D721Med (cell line): ENCODE measurements around the gene SPTBN1.

Experiments used
- DNase-seq: peaks from one replicate; pipeline ENCODE4 v3.0.0; 2011; ENCODE audit warnings: low spot score; ENCODE audit not compliant: insufficient read length
- FAIRE-seq: peaks from 2 replicates; lab custom pipeline; 2011; peaks lifted over from hg19 to GRCh38; lab: Jason Lieb, UNC
- CTCF ChIP-seq: IDR thresholded peaks from 2 replicates; pipeline ENCODE4 v1.5.1; 2012; ENCODE audit warnings: mild to moderate bottlenecking, control low read depth; ENCODE audit not compliant: insufficient read depth; ENCODE audit errors: missing control alignments

SPTBN1 gene

GRCh38 chr2:54469484-54470053 lies 13.4 kb downstream of the SPTBN1 start:
- TF ChIP-seq CTCF: no peak
- no peak for DNase-seq
- no peak for FAIRE-seq

GRCh38 chr2:54470266-54470938 lies 14.3 kb downstream of the SPTBN1 start:
- FAIRE-seq (no peak), DNase-seq (no peak)
- TF ChIP-seq CTCF: no peak

GRCh38 chr2:54471221-54471711 lies 15.1 kb downstream of the SPTBN1 start:
- DNase-seq: no peak
- FAIRE-seq: no peak
- TF ChIP-seq CTCF: no peak

- FAIRE-seq (no peak), DNase-seq (no peak)
- no peak for TF ChIP-seq CTCF
These were observed 17.7 kb downstream of the SPTBN1 start for GRCh38 chr2:54473851-54474250.

GRCh38 chr2:54475285-54475684 lies 19.2 kb downstream of the SPTBN1 start:
- TF ChIP-seq CTCF: no peak
- no peak for FAIRE-seq
- no peak for DNase-seq

- no peak for FAIRE-seq
- TF ChIP-seq CTCF: no peak
- no peak for DNase-seq
These were observed 19.8 kb downstream of the SPTBN1 start for GRCh38 chr2:54475919-54476318.

- FAIRE-seq: no peak
- DNase-seq: no peak
- TF ChIP-seq CTCF: no peak
These were observed 20.7 kb downstream of the SPTBN1 start for GRCh38 chr2:54476852-54477251.
